HEK293 (cell line): ENCODE data around the gene STK32A.

ENCODE experiments used
- CTCF ChIA-PET: fragments of 350-600 bp; formaldehyde crosslinking; extraction: SDS; loops from one replicate; lab custom pipeline; 2021; ENCODE audit warnings: antibody characterized with exemption; lab: Yijun Ruan, JAX
- POLR2A ChIA-PET: fragments of 300-600 bp; formaldehyde crosslinking; extraction: SDS; loops from one replicate; lab custom pipeline; 2020; ENCODE audit warnings: antibody characterized with exemption, inconsistent platforms; lab: Yijun Ruan, JAX
- H3K27ac ChIP-seq: fragments of 200-500 bp; sonication (Bioruptor generic); 2 replicates; pipeline ENCODE4 v1.5.1; 2014; ENCODE audit warnings: low read depth, low read length, control low read depth, inconsistent platforms; ENCODE audit errors: extremely low read depth
- H3K36me3 ChIP-seq, 2 experiments: fragments of 200-500 bp in 1 of 2; sonication (Bioruptor generic) in 1 of 2; 1 replicate in 1 of 2; 2 replicates in 1 of 2; pipeline ENCODE4 v1.5.1; 2014 to 2017; ENCODE audit warnings: inconsistent platforms in 2 of 2, low read length in 2 of 2; ENCODE audit not compliant: control insufficient read depth in 2 of 2, insufficient read depth in 1 of 2
- H3K4me1 ChIP-seq: fragments of 200-500 bp; sonication (Bioruptor generic); 2 replicates; pipeline ENCODE4 v1.5.1; 2014; ENCODE audit warnings: mild to moderate bottlenecking, low read length, inconsistent platforms; ENCODE audit not compliant: control insufficient read depth, insufficient read depth
- H3K4me3 ChIP-seq: 2 replicates; pipeline ENCODE4 v1.5.1; 2011; ENCODE audit warnings: low read depth, mild to moderate bottlenecking, control low read depth, low read length, moderate library complexity
- H3K9me3 ChIP-seq: fragments of 200-500 bp; sonication (Bioruptor generic); 2 replicates; pipeline ENCODE4 v1.5.1; 2014; ENCODE audit warnings: low read depth, low read length, inconsistent platforms; ENCODE audit not compliant: control insufficient read depth, insufficient read depth
- BCL11B ChIP-seq: fragments of 450-650 bp; formaldehyde crosslinking; IDR thresholded peaks from 2 replicates; pipeline ENCODE4 v1.5.1; 2016; ENCODE audit warnings: low read depth, missing biosample characterization, missing genetic modification characterization
- HOXC10 ChIP-seq: sonication (generic); formaldehyde crosslinking; IDR thresholded peaks from 2 replicates; pipeline ENCODE4 v1.8.1; 2023; ENCODE audit warnings: mild to moderate bottlenecking, missing genetic modification reagents
- KLF10 ChIP-seq: fragments of 450-650 bp; IDR thresholded peaks from 2 replicates; pipeline ENCODE4 v1.5.1; 2018; ENCODE audit warnings: missing biosample characterization, mild to moderate bottlenecking, missing genetic modification characterization
- YY2 ChIP-seq: fragments of 450-650 bp; formaldehyde crosslinking; IDR thresholded peaks from 2 replicates; pipeline ENCODE4 v1.5.1; 2016; ENCODE audit warnings: missing biosample characterization, missing genetic modification characterization
- ZBTB11 ChIP-seq: fragments of 450-650 bp; formaldehyde crosslinking; conservative IDR thresholded peaks from 2 replicates; pipeline ENCODE4 v1.5.1; 2016; ENCODE audit warnings: low read depth, missing biosample characterization, missing genetic modification characterization
- ZNF132 ChIP-seq: fragments of 450-650 bp; formaldehyde crosslinking; IDR thresholded peaks from 2 replicates; pipeline ENCODE4 v1.5.1; 2017; ENCODE audit warnings: missing biosample characterization, missing genetic modification characterization, borderline replicate concordance
- ZNF146 ChIP-seq: fragments of 450-650 bp; formaldehyde crosslinking; IDR thresholded peaks from 2 replicates; pipeline ENCODE4 v1.5.1; 2016; ENCODE audit warnings: missing biosample characterization, missing genetic modification characterization
- ZNF2 ChIP-seq: fragments of 450-650 bp; formaldehyde crosslinking; IDR thresholded peaks from 2 replicates; pipeline ENCODE4 v1.5.1; 2016; ENCODE audit warnings: missing biosample characterization, missing genetic modification characterization
- ZNF23 ChIP-seq: fragments of 450-650 bp; formaldehyde crosslinking; IDR thresholded peaks from 2 replicates; pipeline ENCODE4 v1.5.1; 2016; ENCODE audit warnings: missing biosample characterization, missing genetic modification characterization, borderline replicate concordance
- ZNF24 ChIP-seq: fragments of 450-650 bp; formaldehyde crosslinking; IDR thresholded peaks from 2 replicates; pipeline ENCODE4 v1.5.1; 2016; ENCODE audit warnings: missing biosample characterization, missing genetic modification characterization
- ZNF529 ChIP-seq: fragments of 450-650 bp; formaldehyde crosslinking; IDR thresholded peaks from 2 replicates; pipeline ENCODE4 v1.5.1; 2017; ENCODE audit warnings: missing genetic modification characterization, missing biosample characterization; ENCODE audit not compliant: insufficient replicate concordance
- ZNF549 ChIP-seq: fragments of 450-650 bp; IDR thresholded peaks from 2 replicates; pipeline ENCODE4 v1.5.1; 2018; ENCODE audit warnings: missing biosample characterization, missing genetic modification characterization, mild to moderate bottlenecking, inconsistent platforms, moderate library complexity
- ZNF654 ChIP-seq: fragments of 450-650 bp; formaldehyde crosslinking; IDR thresholded peaks from 2 replicates; pipeline ENCODE4 v1.5.1; 2016; ENCODE audit warnings: low read depth, missing biosample characterization, missing genetic modification characterization
- ZNF768 ChIP-seq: fragments of 450-650 bp; formaldehyde crosslinking; IDR thresholded peaks from 2 replicates; pipeline ENCODE4 v1.5.1; 2018; ENCODE audit warnings: missing biosample characterization, mild to moderate bottlenecking, missing genetic modification characterization
- ZNF792 ChIP-seq: fragments of 450-650 bp; formaldehyde crosslinking; IDR thresholded peaks from 2 replicates; pipeline ENCODE4 v1.5.1; 2016; ENCODE audit warnings: missing biosample characterization, missing genetic modification characterization
- ZSCAN4 ChIP-seq: fragments of 450-650 bp; formaldehyde crosslinking; IDR thresholded peaks from 2 replicates; pipeline ENCODE4 v1.5.1; 2017; ENCODE audit warnings: missing biosample characterization, missing genetic modification characterization
- TF ChIP-seq, protein P1 (sequence below): fragments of 450-650 bp; formaldehyde crosslinking; IDR thresholded peaks from 2 replicates; pipeline ENCODE4 v1.5.1; 2016; ENCODE audit warnings: missing biosample characterization, missing genetic modification characterization

Gene STK32A

GRCh38 chr5:147434049-147434448 lies 199.2 kb downstream of the STK32A start (continued):
- no peak for TF ChIP-seq ZBTB11 (tag by site-specific recombination)

GRCh38 chr5:147436596-147436995 lies 201.8 kb downstream of the STK32A start:
- POLR2A ChIA-PET: no interaction called here
- Histone ChIP-seq H3K27ac (no peak overlapping the region), H3K4me1 (peaks cover 3% of the 10 kb centered on the region; the same call in 1 of the 2 replicates), H3K4me3 (no peak overlapping the region)
- TF ChIP-seq ZNF529 (tag by site-specific recombination): no peak
- no peak for TF ChIP-seq ZNF24 (tag by site-specific recombination)
- no peak for TF ChIP-seq ZNF146
- TF ChIP-seq ZNF2: no peak
- TF ChIP-seq HOXC10 (CRISPR knock-in tag): no peak
- no peak for TF ChIP-seq ZNF549 (tag by site-specific recombination)
- TF ChIP-seq, protein P1, sequence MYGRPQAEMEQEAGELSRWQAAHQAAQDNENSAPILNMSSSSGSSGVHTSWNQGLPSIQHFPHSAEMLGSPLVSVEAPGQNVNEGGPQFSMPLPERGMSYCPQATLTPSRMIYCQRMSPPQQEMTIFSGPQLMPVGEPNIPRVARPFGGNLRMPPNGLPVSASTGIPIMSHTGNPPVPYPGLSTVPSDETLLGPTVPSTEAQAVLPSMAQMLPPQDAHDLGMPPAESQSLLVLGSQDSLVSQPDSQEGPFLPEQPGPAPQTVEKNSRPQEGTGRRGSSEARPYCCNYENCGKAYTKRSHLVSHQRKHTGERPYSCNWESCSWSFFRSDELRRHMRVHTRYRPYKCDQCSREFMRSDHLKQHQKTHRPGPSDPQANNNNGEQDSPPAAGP (tag by site-specific recombination): no peak
- no peak for TF ChIP-seq ZNF132 (tag by site-specific recombination)
- TF ChIP-seq ZNF768: no peak
- no peak for TF ChIP-seq KLF10 (tag by site-specific recombination)
- TF ChIP-seq ZNF792 (tag by site-specific recombination): no peak
- TF ChIP-seq ZSCAN4 (tag by site-specific recombination): no peak
- TF ChIP-seq ZNF654 (tag by site-specific recombination): no peak
- TF ChIP-seq, all 188 proteins: peak for 0
- Histone ChIP-seq H3K36me3 (no peaks in the 10 kb centered on the region), H3K9me3 (no peaks in the 10 kb centered on the region)
- CTCF ChIA-PET: no interaction called here

DNA sequence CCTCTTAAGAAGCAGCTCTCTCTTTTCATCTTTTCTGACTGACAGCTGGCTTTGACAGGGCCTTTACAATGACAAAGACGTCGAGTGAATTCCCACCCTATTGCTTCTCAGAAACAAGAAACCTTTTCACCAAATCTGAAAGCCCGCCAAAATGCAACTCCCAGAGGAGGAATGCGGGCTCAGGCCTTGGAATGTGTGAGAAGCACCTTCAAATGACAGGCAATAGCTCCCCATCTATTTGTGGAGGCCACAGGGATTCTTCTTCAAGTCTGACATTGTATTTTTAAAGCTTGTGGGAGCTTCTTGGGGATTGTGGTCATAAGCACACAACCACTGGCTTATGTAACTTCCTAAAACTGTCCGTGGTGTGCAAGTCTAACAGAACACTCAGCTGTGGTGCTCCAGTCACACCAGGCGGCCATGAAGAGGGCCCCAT lies 202.4 kb downstream of the STK32A start:
- Histone ChIP-seq H3K4me1 (peaks cover 3% of the 10 kb centered on the region; the same call in 1 of the 2 replicates), H3K27ac (no peak overlapping the region), H3K36me3 (no peaks in the 10 kb centered on the region), H3K4me3 (no peak overlapping the region), H3K9me3 (no peaks in the 10 kb centered on the region)
- ChIA-PET CTCF (no interaction called here), POLR2A (no interaction called here)
- TF ChIP-seq ZNF23 (tag by site-specific recombination) (no peak), YY2 (tag by site-specific recombination) (no peak), BCL11B (tag by site-specific recombination) (no peak)
